Measurements from ENCODE around the gene TMEM52B.
A peak's percentile ranks its signal among the peaks of the same experiment; 100 is the strongest.
"Not testable (repeated sequence)": the region's sequence is repeated elsewhere in the genome, so short reads cannot be mapped to it uniquely, and the experiment has no call there.

The TMEM52B gene

DNA sequence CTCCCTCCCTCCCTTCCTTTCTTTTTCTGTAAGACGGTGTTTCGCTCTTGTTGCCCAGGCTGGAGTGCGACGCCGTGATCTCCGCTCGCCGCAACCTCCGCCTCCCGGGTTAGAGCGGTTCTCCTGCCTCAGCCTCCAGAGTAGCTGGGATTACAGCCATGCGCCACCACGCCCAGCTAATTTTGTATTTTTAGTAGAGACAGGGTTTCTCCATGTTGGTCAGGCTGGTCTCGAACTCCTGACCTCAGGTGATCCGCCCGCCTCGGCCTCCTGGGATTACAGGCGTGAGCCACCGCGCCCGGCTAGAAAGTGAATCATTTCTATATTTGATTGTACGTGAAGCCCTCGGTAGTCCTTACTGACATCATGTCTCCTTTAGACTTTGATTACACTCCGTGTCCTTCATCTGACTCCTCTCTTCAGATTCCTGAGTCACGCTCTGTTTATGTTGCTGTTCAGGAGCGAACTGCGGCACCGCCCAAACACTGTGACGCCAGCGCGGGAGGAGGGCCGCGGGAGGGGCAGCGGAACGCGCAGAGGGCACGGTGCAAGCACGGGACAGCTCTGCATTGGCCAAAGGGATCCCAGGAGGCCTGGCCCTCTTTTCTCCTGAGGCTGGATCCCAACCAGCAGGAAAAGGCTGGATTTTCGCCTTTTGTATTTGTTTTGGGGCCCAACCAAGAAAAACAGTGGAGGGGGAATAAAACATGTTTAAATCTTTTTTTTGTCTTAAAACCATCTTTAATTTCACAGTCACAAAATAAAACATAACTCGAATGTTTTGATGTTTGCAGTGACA is 33.3 kb downstream of the TMEM52B start:
- peak; percentile 86 for DNase-seq

DNA sequence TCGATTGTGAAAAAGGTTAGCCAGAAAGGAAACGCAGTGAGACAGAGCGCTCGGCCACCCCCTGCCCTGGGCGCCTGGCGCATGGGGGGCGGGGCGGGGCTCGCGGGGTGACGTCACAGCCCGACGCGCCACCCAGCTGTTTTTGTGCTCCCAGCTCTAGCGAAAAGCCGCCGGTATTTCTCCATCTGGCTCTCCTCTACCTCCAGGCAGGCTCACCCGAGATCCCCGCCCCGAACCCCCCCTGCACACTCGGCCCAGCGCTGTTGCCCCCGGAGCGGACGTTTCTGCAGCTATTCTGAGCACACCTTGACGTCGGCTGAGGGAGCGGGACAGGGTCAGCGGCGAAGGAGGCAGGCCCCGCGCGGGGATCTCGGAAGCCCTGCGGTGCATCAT is 33.9 kb downstream of the TMEM52B start, which contains the start of gene GABARAPL1:
TSS of gene GABARAPL1 (plus strand) at position 139 of the 393 bp plus-strand sequence. CDS start at position 392, 253 bp downstream.
- peak; percentile 71 for DNase-seq

DNA sequence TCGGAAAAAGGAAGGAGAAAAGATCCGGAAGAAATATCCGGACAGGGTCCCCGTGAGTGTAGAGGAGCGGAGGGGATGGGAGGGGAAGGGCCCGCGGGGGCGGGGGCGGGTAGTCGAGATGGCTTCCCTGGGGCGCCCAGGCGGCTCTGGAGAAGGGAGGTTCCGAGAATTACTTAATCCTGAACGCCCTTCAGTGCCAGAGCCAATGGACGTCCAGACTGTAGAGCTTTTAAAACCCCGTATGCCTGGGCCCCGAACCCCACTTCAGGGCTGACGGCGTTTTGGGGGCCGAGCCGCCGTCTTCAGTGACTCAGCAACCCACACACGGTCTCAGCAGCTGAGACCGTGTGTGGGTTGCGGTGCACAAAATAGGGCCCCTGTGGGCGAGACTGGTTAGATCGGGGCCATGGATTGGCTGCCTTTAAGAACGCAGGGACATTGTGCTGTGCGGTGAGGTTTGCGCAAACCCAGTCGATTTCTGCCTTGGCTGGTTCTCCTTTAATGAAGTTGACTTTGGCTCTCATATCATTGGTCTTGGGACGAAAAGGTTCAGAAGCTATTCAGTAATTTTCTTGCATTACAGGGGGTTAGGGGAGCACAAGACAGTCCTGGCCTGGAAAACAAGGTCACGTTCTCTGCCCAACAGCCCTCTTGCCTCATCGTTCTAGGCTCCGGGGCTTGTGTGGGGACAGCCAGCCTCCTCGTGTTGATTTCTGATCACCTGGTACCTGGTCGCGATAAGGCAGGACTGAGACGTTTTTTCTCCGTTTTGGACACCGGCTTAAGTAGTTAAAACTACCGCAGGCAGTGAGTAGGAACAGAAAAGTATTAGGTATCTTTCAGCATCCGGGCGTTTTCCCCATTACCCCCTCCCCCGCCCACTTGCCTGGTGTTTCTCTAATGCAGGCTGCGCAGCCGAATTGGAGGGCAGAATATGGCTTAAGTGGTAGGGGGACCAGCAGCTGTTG is 34.6 kb downstream of the TMEM52B start:
- DNase-seq: peak; percentile 75

DNA sequence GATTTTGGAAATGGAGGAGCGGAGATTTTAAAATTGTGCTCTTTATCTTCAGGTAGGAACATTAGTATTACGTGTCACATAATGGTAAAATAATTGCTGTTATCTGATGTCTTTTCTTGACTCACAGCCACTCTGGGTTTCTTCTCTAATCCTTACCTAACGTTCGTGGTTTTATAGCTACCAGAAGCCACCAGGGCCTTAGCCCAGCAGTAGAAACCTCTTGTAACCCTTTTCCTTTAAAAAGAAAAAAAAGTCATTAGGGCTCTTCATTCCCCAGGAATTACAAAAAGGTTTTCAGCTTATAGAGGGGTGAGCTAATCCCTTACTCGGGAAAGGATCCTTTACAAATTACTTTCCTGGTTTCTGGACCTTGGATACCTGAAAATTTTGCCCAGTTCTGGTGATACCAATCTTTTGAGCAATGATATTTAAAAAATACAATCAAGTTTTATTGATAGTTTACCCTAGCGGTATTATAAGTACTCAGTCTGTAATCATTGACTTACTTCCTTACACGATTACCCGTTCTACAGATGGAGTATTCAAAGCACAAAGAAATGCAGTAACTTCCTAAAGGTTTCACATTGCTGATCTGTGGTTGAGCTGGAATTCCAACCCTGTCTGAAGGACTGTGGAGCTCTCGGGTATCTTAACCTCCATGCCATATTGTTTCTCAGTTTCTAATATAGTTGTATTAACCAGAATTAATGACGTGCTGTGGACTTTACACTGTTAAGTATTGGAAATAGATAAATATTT is 35.5 kb downstream of the TMEM52B start:
- DNase-seq: no peak

DNA sequence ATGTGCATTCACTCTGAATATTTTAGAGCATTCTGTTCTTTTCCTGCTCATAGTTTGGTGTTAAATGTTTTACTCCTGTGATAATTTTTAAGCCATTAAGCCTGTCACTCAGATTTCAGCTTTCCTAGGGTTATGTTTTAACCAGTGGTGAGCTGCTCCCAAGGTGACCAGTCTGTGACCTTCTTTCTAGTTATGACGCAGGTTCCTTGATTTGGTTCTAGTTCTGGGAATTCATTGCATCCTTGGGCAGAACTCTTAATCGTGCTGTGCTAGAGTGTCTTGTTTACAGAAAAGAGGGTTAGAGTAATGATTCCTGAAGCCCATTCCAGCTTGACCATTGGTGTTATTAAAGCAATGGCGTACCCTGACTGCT is 36.0 kb downstream of the TMEM52B start:
- no peak for DNase-seq

DNA sequence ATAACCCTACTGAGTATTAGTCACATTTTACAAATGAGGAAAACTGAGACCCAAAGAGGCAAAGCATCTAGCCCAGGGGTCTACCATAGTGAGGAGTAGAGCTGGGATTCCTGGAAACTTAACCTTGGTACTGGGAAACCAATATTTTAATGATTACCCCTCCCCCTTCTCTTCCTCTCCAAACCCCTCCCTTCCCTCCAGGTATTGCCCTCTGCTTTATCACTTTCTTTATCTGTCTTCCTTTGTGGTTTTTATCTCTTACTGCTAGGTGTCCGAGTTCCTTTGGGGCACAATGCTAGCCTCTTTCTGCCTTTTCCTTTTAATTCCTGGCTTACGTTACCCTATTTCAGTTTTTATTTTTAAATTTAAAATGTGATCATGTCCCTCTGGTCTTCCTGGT is 36.6 kb downstream of the TMEM52B start:
- no peak for DNase-seq

DNA sequence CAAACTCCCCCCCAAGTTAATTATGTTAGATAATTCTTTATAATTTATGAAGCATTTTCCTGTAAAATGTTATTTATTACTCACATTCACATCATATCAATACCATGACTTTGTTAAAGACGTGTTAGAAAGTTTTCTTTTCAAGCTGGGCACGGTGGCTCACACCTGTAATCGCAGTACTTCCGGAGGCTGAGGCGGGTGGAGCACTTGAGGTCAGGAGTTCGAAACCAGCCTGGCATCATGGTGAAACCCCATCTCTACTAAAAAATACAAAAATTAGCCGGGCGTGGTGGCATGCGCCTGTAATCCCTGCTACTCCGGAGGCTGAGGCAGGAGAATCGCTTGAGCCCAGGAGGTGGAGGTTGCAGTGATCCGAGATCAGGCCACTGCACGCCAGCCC is 37.1 kb downstream of the TMEM52B start:
- peak; percentile 17 for DNase-seq

DNA sequence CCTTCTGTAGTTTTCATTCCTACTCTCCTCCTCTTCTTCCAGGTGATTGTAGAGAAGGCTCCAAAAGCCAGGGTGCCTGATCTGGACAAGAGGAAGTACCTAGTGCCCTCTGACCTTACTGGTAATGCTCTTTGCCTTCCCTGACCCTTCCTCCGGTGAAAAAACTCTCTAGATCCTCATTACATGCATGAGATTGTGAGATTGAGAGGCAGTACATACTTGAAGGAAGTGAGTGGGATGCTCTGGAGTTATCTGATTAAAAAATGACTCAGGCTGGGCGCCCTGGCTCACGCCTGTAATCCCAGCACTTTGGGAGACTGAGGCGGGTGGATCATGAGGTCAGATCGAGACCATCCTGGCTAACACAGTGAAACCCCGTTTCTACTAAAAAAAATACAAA is 39.2 kb downstream of the TMEM52B start:
- no peak for DNase-seq

DNA sequence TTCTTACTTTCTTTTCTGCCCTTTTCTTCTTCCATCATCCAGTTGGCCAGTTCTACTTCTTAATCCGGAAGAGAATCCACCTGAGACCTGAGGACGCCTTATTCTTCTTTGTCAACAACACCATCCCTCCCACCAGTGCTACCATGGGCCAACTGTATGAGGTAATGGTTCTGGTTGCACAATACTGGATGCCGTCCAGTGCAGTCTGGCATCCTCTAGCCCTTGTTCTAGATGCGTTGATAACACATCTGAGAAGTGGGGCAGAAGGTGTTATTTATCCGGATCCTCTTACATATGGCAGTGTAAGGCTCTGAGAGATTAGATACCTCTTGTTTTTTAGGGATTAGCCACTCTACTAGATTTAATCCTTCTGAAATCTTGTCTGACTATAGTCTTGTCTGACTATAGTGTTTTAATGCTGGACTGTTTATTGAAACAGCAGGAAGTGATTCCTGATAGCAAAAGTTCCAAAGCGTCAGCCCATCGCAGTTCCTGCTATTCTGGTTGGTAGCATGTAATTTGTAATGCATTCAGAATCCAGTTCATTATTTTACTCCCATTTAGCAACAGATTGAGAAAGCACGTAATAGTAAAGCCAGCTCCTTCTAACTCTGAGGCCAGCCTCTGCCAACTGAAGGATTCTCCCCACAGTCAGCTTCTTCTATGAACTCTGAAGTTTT is 41.7 kb downstream of the TMEM52B start:
- no peak for DNase-seq

DNA sequence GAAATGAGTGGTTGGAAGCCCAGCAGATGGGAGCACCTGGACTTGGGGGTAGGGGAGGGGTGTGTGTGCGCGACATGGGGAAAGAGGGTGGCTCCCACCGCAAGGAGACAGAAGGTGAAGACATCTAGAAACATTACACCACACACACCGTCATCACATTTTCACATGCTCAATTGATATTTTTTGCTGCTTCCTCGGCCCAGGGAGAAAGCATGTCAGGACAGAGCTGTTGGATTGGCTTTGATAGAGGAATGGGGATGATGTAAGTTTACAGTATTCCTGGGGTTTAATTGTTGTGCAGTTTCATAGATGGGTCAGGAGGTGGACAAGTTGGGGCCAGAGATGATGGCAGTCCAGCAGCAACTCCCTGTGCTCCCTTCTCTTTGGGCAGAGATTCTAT is 43.0 kb downstream of the TMEM52B start:
- no peak for DNase-seq

DNA sequence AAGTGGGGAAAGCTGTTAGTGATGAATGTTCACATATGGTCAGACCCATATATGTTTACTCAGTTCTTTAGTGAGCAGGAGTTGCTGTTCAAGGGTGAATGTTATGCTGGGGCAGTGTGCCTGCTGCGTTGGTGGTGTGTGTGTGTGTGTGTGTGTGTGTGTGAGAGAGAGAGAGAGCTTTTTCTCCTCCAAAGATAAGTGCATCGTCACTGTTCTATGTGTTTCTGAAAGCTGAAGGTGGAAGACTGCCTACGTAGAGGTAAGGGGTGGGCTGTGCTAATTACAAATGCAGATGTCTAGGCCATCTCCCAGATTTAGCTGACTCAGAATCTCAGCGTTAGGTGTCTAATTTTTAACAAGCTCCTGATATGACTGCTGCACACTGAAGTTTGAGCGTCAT is 44.4 kb downstream of the TMEM52B start:
- no peak for DNase-seq

DNA sequence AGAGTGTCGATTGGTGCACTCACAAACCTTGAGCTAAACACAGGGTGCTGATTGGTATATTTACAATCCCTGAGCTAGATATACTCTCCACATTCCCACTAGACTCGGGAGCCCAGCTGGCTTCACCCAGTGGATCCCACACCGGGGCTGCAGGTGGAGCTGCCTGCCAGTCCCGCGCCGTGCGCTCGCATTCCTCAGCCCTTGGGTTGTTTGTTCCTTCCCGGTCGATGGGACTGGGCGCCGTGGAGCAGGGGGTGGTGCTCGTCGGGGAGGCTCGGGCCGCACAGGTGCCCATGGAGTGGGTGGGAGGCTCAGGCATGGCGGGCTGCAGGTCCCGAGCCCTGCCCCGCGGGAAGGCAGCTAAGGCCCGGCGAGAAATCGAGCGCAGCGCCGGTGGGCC is 46.6 kb downstream of the TMEM52B start:
- not testable (repeated sequence) for DNase-seq

DNA sequence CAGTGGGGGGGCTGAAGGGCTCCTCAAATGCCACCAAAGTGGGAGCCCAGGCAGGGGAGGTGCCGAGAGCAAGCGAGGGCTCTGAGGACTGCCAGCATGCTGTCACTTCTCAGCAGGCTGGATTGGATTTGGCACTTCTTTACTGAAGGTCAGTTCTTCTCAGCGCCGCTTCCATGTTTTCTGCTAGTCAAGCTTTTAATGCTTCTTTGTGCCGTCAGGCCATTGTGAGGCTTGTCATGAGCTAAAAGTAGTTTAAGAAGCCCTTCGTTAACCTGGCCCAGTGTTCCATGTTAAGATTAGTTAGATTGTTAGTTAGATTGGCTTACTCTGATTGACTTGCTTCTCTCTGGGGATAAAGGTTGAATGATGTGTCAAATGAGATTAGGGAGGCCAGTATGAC is 47.3 kb downstream of the TMEM52B start:
- DNase-seq: no peak

DNA sequence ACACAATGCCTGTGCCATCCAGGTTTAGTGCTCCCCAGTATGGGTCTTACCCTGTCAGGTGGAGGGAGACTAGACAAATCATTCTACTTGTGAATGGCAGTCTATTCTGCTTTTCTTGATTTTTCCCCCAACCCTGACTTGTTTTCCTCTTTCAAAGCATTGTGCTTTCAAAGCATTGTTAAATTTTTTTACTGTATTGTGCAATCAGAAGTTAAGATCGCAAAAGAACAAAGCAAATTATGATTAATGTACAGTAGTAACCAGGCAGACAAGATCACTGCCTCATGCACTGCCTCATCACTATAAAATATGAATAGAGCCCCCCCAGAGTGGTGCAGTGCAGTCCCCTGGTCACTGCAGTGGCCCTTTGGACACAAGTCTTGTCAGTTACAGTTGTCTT is 47.9 kb downstream of the TMEM52B start:
- no peak for DNase-seq

DNA sequence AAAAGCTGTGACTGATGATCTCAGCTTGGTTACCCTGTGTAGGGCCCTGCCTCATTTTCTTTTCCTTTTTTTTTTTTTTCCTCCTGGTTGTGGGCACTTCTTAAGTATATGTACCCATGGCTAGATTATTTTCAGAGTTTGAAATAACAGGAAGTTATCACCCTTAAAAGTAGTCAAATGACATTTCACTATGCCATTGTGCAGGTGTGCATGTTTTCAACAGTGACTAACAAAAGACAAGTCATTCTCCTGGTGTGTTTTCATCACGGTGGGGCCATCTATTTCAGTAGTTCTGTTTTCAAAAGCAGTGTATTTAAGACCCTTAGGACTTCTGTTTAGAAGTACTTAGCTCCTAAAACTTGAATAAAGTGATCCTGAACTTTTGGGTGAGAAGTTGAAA is 48.8 kb downstream of the TMEM52B start:
- no peak for DNase-seq

DNA sequence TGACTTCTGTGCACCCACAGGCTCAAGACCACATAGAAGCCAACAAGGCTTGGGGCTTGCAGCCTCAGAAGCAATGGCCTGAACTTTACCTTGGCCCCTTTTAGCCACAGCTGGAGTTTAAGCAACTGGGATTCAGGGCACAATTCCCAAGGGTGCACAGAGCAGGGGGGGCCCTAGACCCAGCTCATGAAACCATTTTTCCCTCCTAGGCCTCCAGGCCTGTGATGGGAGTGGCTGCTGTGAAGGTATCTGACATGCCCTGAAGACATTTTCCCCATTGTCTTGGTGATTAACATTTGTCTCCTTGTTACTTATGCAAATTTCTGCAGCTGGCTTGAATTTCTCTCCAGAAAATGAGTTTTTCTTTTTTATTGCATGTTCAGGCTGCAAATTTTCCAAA is 55.7 kb downstream of the TMEM52B start:
- no peak for DNase-seq

DNA sequence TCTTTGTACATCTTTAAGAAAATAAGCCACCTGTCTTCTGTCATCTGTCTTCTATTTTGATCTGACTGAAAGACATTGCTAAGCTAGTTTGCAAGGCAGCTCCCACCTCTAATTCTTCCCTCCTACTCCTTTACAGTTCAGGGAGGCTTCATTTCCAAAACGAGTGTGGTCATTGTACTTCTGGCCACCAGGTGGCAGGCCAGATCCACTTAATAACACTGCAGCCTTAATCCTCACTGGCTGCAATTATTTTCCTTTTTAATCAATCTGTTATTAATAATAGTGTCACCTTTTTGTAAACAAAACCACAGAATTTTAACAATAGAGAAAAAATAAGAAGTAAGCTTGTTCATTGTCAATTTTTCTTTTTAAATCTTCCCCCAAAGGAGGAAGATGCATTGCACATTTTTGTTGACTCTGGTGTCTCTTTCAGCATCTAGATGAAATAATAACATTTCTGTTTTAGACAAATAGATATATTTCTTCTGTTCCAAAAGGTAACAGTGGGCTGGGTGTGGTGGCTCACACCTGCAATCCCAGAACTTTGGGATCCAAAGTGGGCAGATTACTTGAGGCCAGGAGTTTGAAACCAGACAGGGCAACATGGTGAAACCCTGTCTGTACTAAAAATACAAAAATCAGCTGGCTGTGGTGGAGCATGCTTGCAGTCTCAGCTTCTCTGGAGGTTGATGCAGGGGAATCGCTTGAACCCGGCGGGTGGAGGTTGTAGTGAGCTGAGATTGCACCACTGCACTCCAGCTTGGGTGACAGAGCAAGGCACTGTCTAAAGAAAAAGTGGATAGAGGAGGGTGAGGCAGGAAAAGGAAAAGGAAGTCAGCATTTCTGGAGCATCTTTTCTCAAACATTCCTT is 57.2 kb downstream of the TMEM52B start:
- peak; percentile 19 for DNase-seq

DNA sequence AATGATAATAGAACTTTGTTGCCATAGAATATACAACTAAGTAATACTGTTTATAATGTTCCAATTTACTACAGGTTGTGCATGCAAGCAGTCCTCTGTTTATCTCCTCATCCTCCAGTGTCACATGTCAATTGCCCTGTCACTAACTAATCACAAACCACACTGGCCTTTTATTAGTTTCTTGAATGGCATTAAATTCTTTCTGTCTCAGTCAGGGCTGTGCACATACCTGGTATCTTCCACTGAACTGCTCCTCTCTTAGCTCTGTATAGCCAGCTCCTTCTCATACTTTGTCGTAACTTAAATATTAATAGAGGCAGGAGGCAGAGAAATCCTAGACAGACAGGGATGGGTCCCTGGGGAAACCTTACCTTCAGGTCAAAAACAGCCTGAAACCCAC is 57.9 kb downstream of the TMEM52B start:
- no peak for DNase-seq

DNA sequence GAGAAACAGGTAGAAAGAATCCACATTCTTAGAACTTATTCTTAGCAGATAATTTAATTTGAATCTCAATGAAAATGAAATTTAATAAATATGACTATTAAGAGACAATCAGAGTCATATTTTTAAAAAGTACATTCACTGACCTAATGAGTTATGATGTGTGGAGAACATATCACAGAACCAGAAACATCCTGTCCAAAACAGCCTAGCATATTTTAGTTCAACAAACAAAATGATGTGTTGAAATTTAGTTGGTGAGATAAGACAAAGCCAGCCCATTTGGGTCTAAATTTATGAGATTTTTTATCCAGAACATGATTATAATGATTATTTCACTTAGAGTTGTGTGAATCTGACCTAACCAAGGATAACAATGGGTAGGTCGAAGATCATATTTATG is 59.7 kb downstream of the TMEM52B start:
- no peak for DNase-seq

DNA sequence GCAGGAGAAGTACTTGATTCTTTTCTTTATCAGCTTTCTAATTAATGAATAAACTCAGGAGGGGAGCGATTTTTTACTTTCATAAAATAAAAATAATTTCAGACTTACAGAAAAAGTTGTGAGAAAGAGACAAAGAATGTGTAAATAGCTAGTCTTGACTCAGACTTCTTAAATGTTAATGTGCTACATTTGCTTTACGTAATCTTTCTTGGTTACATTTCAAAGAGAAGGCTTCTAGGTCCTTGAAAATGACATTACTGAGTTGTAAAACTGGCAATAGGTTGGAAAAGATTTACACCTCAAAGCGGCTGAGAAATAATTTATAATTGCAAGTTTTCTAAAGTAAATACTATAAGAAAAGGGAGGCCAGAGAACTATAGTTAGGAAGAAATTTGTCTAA is 62.5 kb downstream of the TMEM52B start:
- DNase-seq: no peak
